ENCODE measurements around the gene TPPP. TPM values are rescaled to one million over a fixed set of nuclear protein-coding genes. Genes with fewer than 3 reads are reported as not detected.

The TPPP gene
- polyA plus RNA-seq, 1 donor (not counting 4 experiments of a cell fraction or from before 2014, with no cell fraction given), result 0.88 TPM

- dilution Hi-C loops (cut with MboI; ENCODE audit: extremely low pct_ligation_motif_present, low sequenced_read_pairs), result no loop called here
- DNase-seq (ENCODE audit: low read depth, low spot score) (no peak), FAIRE-seq (no peak)
- Histone ChIP-seq H3K27ac (ENCODE audit: control insufficient read depth, insufficient read depth, low read length) (no peak overlapping the region), H3K4me2 (ENCODE audit: control insufficient read depth, extremely low read depth, insufficient read depth, low read depth, low read length) (no peak overlapping the region), H3K4me1 (ENCODE audit: control insufficient read depth, extremely low read depth, insufficient read depth, low read length) (no peaks in the 10 kb centered on the region), H3K36me3 (ENCODE audit: control insufficient read depth in 2 of 2, extremely low read depth in 1 of 2, insufficient read depth in 2 of 2, low read length in 2 of 2) (peaks cover 16 to 21% of the 10 kb centered on the region in 2 experiments), H3K9me3 (ENCODE audit: control insufficient read depth, low read depth, low read length) (no peaks in the 10 kb centered on the region), H3K9me1 (ENCODE audit: control insufficient read depth, extremely low read depth, insufficient read depth, low read length) (no peaks in the 10 kb centered on the region), H4K20me1 (ENCODE audit: control insufficient read depth, extremely low read depth, insufficient read depth, low read length) (no peaks in the 10 kb centered on the region), H3K27me3 (ENCODE audit: control insufficient read depth, extremely low read depth, insufficient read depth, low read length) (no peaks in the 10 kb centered on the region), H3K9ac (ENCODE audit: control insufficient read depth, extremely low read depth, insufficient read depth, low read length) (no peak overlapping the region), H3K79me2 (ENCODE audit: control insufficient read depth, insufficient read depth, low read length) (no peaks in the 10 kb centered on the region), H2AFZ (ENCODE audit: control insufficient read depth, low read length) (no peak overlapping the region), H3K4me3 (ENCODE audit: control insufficient read depth in 2 of 3, extremely low read depth in 1 of 3, insufficient read depth in 2 of 3, low read depth in 1 of 3, low read length in 3 of 3) (no peak overlapping the region)
- TF ChIP-seq CTCF (optimal IDR thresholded peaks at IDR 0.05 in 1 of 3, IDR thresholded peaks at IDR 0.05 in 1 of 3, conservative IDR thresholded peaks at IDR 0.05 in 1 of 3; ENCODE audit: extremely low read depth in 1 of 3, insufficient read depth in 2 of 3, low read length in 3 of 3), result no peak
- no peak for TF ChIP-seq EZH2 (IDR thresholded peaks at IDR 0.05; ENCODE audit: low read length)
Measured at GRCh38 chr5:658103-658502, 35.0 kb downstream of the TPPP start.

- Histone ChIP-seq H4K20me1 (ENCODE audit: control insufficient read depth, extremely low read depth, insufficient read depth, low read length) (no peaks in the 10 kb centered on the region), H3K27ac (ENCODE audit: control insufficient read depth, insufficient read depth, low read length) (no peak overlapping the region), H3K27me3 (ENCODE audit: control insufficient read depth, extremely low read depth, insufficient read depth, low read length) (no peaks in the 10 kb centered on the region), H3K36me3 (ENCODE audit: control insufficient read depth in 2 of 2, extremely low read depth in 1 of 2, insufficient read depth in 2 of 2, low read length in 2 of 2) (peaks cover 18 to 19% of the 10 kb centered on the region in 2 experiments), H3K4me1 (ENCODE audit: control insufficient read depth, extremely low read depth, insufficient read depth, low read length) (no peaks in the 10 kb centered on the region), H3K9me1 (ENCODE audit: control insufficient read depth, extremely low read depth, insufficient read depth, low read length) (no peaks in the 10 kb centered on the region), H3K4me2 (ENCODE audit: control insufficient read depth, extremely low read depth, insufficient read depth, low read depth, low read length) (no peak overlapping the region), H3K79me2 (ENCODE audit: control insufficient read depth, insufficient read depth, low read length) (no peaks in the 10 kb centered on the region), H3K9ac (ENCODE audit: control insufficient read depth, extremely low read depth, insufficient read depth, low read length) (no peak overlapping the region), H2AFZ (ENCODE audit: control insufficient read depth, low read length) (no peak overlapping the region), H3K9me3 (ENCODE audit: control insufficient read depth, low read depth, low read length) (no peaks in the 10 kb centered on the region), H3K4me3 (ENCODE audit: control insufficient read depth in 2 of 3, extremely low read depth in 1 of 3, insufficient read depth in 2 of 3, low read depth in 1 of 3, low read length in 3 of 3) (no peak overlapping the region)
- DNase-seq (ENCODE audit: low read depth, low spot score) (no peak), FAIRE-seq (no peak)
- dilution Hi-C loops (cut with MboI; ENCODE audit: extremely low pct_ligation_motif_present, low sequenced_read_pairs), result no loop called here
- TF ChIP-seq EZH2 (IDR thresholded peaks at IDR 0.05; ENCODE audit: low read length), result no peak
Measured at GRCh38 chr5:657570-657969, 35.6 kb downstream of the TPPP start.

GRCh38 chr5:655406-655805, 37.7 kb downstream of the TPPP start:
- Histone ChIP-seq H3K36me3 (ENCODE audit: control insufficient read depth in 2 of 2, extremely low read depth in 1 of 2, insufficient read depth in 2 of 2, low read length in 2 of 2) (peaks cover 15 to 27% of the 10 kb centered on the region in 2 experiments), H4K20me1 (ENCODE audit: control insufficient read depth, extremely low read depth, insufficient read depth, low read length) (no peaks in the 10 kb centered on the region), H3K4me2 (ENCODE audit: control insufficient read depth, extremely low read depth, insufficient read depth, low read depth, low read length) (no peak overlapping the region), H3K4me1 (ENCODE audit: control insufficient read depth, extremely low read depth, insufficient read depth, low read length) (no peaks in the 10 kb centered on the region), H3K4me3 (ENCODE audit: control insufficient read depth in 2 of 3, extremely low read depth in 1 of 3, insufficient read depth in 2 of 3, low read depth in 1 of 3, low read length in 3 of 3) (no peak overlapping the region), H3K9me3 (ENCODE audit: control insufficient read depth, low read depth, low read length) (no peaks in the 10 kb centered on the region), H2AFZ (ENCODE audit: control insufficient read depth, low read length) (no peak overlapping the region), H3K9ac (ENCODE audit: control insufficient read depth, extremely low read depth, insufficient read depth, low read length) (no peak overlapping the region), H3K27me3 (ENCODE audit: control insufficient read depth, extremely low read depth, insufficient read depth, low read length) (no peaks in the 10 kb centered on the region), H3K27ac (ENCODE audit: control insufficient read depth, insufficient read depth, low read length) (no peak overlapping the region), H3K9me1 (ENCODE audit: control insufficient read depth, extremely low read depth, insufficient read depth, low read length) (no peaks in the 10 kb centered on the region), H3K79me2 (ENCODE audit: control insufficient read depth, insufficient read depth, low read length) (no peaks in the 10 kb centered on the region)
- DNase-seq (ENCODE audit: low read depth, low spot score) (no peak), FAIRE-seq (no peak)
- TF ChIP-seq EZH2 (IDR thresholded peaks at IDR 0.05; ENCODE audit: low read length) (no peak), CTCF (optimal IDR thresholded peaks at IDR 0.05 in 1 of 3, IDR thresholded peaks at IDR 0.05 in 1 of 3, conservative IDR thresholded peaks at IDR 0.05 in 1 of 3; ENCODE audit: extremely low read depth in 1 of 3, insufficient read depth in 2 of 3, low read length in 3 of 3) (no peak)
- dilution Hi-C loops (cut with MboI; ENCODE audit: extremely low pct_ligation_motif_present, low sequenced_read_pairs), result no loop called here

All from keratinocyte (primary cell).